GM18870 (cell line): ENCODE measurements around the gene TUT1.
"Not testable (repeated sequence)": the region's sequence is repeated elsewhere in the genome, so short reads cannot be mapped to it uniquely, and the experiment has no call there.

Experiments used
- ATAC-seq: cut with Tn5 transposase; IDR thresholded peaks from one replicate; pipeline ENCODE4 v1.9.1; 2021; ENCODE audit warnings: moderate library complexity; ENCODE audit not compliant: unreplicated experiment

The TUT1 gene

GRCh38 chr11:62591448-62592145 lies at the start of gene TUT1:
Gene TUT1, minus strand, starts transcription at chr11:62591523. Its CDS starts 38 bp downstream, at chr11:62591485.
- ATAC-seq: peak; percentile 88

GRCh38 chr11:62632492-62632891 lies 41.2 kb upstream of the TUT1 start:
- no peak for ATAC-seq

- ATAC-seq: no peak
These were observed 36.4 kb upstream of the TUT1 start for GRCh38 chr11:62627713-62628112.

- no peak for ATAC-seq
These were observed 31.3 kb upstream of the TUT1 start for GRCh38 chr11:62622476-62623089.

GRCh38 chr11:62621567-62622470 lies 30.5 kb upstream of the TUT1 start, which contains the start of gene B3GAT3:
Gene B3GAT3, minus strand, starts transcription at chr11:62621986. Its CDS starts 39 bp downstream, at chr11:62621947.
- ATAC-seq: peak; percentile 95

- no peak for ATAC-seq
These were observed 29.8 kb upstream of the TUT1 start for GRCh38 chr11:62621027-62621566.

- not testable (repeated sequence) for ATAC-seq
These were observed 25.6 kb upstream of the TUT1 start for GRCh38 chr11:62616957-62617356.

- ATAC-seq: no peak
These were observed 24.2 kb upstream of the TUT1 start for GRCh38 chr11:62615521-62615920.

GRCh38 chr11:62614275-62614674 lies 23.0 kb upstream of the TUT1 start:
- ATAC-seq: no peak

GRCh38 chr11:62613291-62613778 lies 22.0 kb upstream of the TUT1 start:
- no peak for ATAC-seq

GRCh38 chr11:62612366-62613290 lies 21.3 kb upstream of the TUT1 start, which contains the start of the genes EML3 and ROM1:
Gene EML3, minus strand, starts transcription at chr11:62612775. Its CDS starts 318 bp downstream, at chr11:62612457.
Gene ROM1, plus strand, starts transcription at chr11:62613257. Its CDS starts 25 bp downstream, at chr11:62613282.
- ATAC-seq: peak; percentile 62

- ATAC-seq: peak; percentile 11
These were observed 20.5 kb upstream of the TUT1 start for GRCh38 chr11:62611705-62612365.

- ATAC-seq: no peak
These were observed 19.7 kb upstream of the TUT1 start for GRCh38 chr11:62610814-62611704.

- ATAC-seq: no peak
These were observed 19.1 kb upstream of the TUT1 start for GRCh38 chr11:62610403-62610802.

- ATAC-seq: no peak
These were observed 17.5 kb upstream of the TUT1 start for GRCh38 chr11:62608776-62609175.

GRCh38 chr11:62607714-62608113 lies 16.4 kb upstream of the TUT1 start:
- ATAC-seq: no peak

- no peak for ATAC-seq
These were observed 14.6 kb upstream of the TUT1 start for GRCh38 chr11:62605902-62606301.

- ATAC-seq: no peak
These were observed 14.1 kb upstream of the TUT1 start for GRCh38 chr11:62605467-62605866.
